HG03469 (cell line): ENCODE measurements around the gene CILP2.
A peak's percentile ranks its signal among the peaks of the same experiment; 100 is the strongest.

Experiments
- ATAC-seq: cut with Tn5 transposase; IDR thresholded peaks from one replicate; pipeline ENCODE4 v1.9.1; 2021; ENCODE audit warnings: mild to moderate bottlenecking, moderate library complexity, moderate number of reproducible peaks; ENCODE audit not compliant: unreplicated experiment

CILP2 gene

DNA sequence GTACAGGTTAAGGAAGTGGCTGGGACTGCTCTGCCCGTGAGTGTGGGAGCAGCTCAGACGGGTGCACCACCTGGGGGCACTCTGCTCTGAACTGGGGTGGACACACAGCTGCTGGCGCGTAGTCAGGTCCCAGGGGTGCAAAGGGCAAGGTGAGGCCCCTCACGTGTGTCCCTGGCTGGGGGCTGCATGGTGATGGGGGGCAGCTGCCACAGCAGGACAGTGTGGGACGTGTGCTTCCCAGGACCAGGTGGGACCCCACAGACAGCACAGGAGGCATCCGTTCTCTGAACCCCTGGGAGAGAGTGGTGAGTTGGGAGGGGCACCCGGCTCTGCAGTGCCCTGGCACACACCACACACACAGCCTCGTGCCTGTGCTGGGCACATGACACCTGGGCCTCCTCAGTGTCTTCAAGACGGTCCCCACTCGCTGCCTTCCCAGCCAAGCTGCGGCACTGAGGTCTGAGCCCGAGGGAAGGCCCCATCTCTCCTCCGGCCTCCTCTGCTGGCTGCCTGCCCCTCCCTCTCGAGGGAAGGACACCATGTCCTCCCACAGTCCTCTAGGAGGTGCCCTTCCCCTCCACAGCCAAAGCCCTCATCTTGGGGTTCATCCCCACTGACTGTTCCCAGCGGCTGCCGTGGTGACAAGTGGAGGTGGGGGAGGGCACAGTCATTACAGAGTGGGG lies 24.7 kb downstream of the CILP2 start:
- no peak for ATAC-seq

DNA sequence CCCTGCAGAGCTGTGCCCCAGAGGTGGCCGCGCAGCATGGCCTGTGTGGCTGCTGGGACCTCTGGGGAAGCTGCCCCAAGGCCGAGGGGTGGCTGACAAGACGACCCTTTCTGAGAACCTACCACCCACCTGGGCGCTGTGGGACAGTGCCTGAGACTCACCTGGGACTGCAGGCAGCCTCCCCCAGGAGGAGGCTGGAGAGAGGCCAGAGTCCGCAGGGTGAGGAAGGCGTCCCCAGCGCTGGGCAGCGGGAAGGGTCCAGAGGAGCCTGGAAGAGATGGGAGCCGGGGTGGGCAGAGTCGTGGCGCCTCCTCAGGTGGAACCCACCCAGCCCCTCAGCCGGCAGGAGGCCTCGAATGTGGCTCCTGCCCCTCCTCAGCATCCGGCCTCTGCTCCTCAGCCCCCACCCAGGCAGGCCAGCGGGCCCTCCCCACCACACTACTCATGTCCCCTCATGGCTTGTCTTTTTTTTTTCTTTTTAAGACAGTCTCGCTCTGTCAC lies 25.3 kb downstream of the CILP2 start:
- ATAC-seq, result no peak

- ATAC-seq, result no peak
These were observed 28.2 kb downstream of the CILP2 start for GRCh38 chr19:19566306-19566705.

GRCh38 chr19:19567391-19567790 lies 29.3 kb downstream of the CILP2 start:
- no peak for ATAC-seq

GRCh38 chr19:19568802-19569756 lies 31.0 kb downstream of the CILP2 start:
- ATAC-seq, result no peak

DNA sequence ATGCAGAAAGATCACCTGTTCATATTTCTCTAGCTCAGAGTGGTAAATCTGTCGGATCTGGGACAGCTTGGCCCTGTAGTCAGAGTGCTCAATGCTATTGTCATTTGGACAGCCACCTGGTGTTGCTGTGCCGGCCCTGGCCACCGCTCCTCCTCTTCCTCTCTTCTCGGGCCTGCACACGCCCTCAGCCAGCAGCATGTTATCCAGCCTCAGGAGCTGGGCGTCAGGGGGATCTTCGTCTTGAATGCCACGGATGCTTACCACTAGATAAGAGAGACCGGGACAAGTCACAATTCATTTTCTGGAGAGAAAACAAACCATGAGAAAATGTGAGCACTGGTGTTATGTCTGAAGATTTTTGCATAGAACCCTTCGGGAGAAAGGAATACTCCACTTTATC lies 32.5 kb downstream of the CILP2 start:
- ATAC-seq, result no peak

DNA sequence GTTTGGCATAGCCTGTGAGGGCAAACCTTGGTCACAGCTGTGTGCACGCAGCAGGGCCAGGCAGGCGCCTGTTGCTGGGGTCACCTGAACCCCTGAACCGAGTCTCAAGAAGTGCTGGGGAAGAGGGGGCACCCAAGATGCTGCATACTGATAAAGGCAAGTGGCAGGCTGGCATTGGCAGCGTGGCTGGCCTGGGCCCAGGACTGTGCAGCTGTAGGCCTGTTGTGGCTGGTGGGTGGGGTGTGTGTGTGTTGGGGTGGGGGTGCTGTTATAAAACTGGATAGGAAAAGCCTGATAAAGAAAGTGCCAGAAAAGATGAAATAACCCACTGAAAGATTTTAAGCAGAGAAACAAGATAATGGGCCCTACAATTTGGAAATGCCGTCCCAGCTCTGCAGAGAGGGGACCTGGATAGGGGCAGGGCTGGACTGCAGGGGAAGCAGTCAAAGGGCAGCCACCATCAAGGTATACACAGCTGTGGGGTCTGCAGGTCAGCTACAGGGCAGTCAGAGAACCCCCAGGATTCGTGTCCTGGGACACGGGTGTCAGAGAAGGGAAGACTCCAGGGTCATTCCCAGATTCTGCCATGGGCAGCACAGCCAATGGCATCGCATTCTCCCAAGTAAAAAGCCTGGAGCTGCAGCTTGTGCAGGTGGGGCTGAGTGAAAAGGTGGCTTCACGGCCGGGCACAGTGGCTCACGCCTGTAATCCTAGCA lies 33.2 kb downstream of the CILP2 start:
- no peak for ATAC-seq

DNA sequence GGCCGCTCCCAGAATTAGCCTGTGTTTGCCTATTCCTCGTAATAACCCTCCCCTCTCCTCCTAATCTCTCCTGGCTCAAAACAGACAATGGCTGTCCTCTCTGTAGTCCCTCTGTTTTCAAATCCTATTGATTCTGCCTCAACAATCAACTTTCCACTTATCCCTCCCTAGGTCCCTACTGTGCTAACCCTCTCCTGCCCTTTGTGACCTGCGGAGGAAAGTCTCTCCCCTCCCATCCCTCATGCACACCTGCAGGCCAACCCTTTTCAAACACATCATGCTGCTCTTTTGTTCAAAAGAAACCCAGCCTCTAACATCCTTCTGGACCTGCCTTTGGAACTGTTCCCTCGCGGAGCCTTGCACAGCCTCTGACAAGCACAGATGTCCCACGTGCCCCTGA lies 37.3 kb downstream of the CILP2 start:
- no peak for ATAC-seq

- ATAC-seq, result no peak
These were observed 40.2 kb downstream of the CILP2 start for GRCh38 chr19:19578252-19578651.

DNA sequence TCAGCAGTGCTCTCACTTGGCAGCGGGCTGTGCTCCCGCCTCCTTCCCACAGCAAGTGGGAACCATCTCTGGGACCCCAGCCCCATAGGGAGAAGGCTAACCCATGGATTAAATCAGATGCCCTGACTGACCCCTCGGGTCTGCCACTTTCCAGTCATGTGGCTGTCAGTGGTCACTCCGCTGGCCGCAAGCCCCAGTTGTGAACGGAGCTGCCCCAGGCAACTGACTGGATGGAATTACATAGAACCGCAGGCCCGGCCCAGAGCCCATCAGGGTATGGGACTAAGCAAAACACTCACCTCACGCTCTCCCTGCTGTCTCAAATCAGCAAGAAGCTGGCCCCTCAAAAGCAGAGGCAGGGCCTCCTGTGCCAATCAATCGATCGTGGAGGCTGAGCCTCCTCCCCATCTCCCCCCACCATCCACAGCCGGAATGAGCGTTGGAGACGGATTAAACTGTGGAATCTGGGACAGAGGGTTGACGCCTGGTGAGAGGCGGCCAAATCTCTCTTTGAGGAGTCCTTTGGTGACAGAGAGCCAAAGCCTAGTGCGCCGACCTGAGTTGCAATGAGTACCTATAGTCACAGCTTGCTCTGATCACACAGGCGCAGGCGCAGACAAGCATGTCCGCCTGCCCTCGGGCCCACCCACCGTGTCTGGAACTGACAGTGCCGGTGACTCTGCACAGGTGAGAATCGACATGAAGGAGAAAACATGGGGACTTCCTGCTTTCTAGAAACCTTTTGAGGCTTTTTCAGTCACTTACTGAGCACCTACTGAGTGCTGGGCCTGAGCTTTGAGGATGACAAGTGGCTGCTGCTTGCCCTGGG lies 41.7 kb downstream of the CILP2 start:
- no peak for ATAC-seq

- ATAC-seq, result no peak
These were observed 42.4 kb downstream of the CILP2 start for GRCh38 chr19:19580418-19580817.

GRCh38 chr19:19581391-19581790 lies 43.3 kb downstream of the CILP2 start:
- ATAC-seq, result no peak

GRCh38 chr19:19582471-19582870 lies 44.4 kb downstream of the CILP2 start:
- ATAC-seq, result no peak

DNA sequence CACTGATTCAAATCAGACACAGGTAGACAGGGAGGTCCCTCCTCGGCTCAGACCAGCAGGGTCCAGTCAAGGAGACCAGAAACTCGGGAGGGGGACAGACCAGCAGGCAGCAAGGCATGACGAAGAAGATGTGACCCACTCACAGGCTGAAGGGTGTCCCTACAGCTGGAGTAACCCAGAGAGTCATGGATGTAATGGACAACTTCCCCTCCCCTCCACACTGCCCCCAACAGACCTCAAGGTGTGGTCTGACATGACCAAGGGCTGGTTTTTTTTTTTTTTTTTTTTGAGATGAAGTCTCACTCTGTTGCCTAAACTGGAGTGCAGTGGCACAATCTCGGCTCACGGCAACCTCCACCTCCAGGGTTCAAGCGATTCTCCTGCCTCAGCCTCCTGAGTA lies 46.3 kb downstream of the CILP2 start:
- no peak for ATAC-seq

GRCh38 chr19:19587771-19588170 lies 49.7 kb downstream of the CILP2 start:
- no peak for ATAC-seq

GRCh38 chr19:19588546-19588945 lies 50.5 kb downstream of the CILP2 start:
- ATAC-seq, result no peak

- ATAC-seq, result peak; percentile 64
These were observed 53.2 kb downstream of the CILP2 start for GRCh38 chr19:19591133-19591825.

- ATAC-seq, result no peak
These were observed 54.6 kb downstream of the CILP2 start for GRCh38 chr19:19592690-19593089.

GRCh38 chr19:19594381-19594780 lies 56.3 kb downstream of the CILP2 start:
- ATAC-seq, result no peak

- no peak for ATAC-seq
These were observed 57.2 kb downstream of the CILP2 start for GRCh38 chr19:19595171-19595701.
